ENCODE data around the gene BNC2.

- no peak for TF ChIP-seq REST (IDR thresholded peaks at IDR 0.05; ENCODE audit: insufficient replicate concordance, low read depth)
- TF ChIP-seq CTCF (IDR thresholded peaks at IDR 0.05; ENCODE audit: insufficient read depth, low read length), result no peak
Observed at GRCh38 chr9:16640649-16641048, 229.8 kb downstream of the BNC2 start.
